GM23338 (cell line): Measurements from ENCODE around the gene GNG12. TPM values are rescaled to one million over a fixed set of nuclear protein-coding genes. Genes with fewer than 3 reads are reported as not detected.

Experiments used
- ATAC-seq: fragments of 200-7000 bp; cut with Tn5 transposase; 3 replicates; pipeline ENCODE4 v1.9.1; 2020
- DNase-seq: peaks from one replicate; pipeline ENCODE4 v3.0.0-alpha.2; 2015; ENCODE audit warnings: low spot score
- H2AFZ ChIP-seq: fragments of 200-600 bp; sonication (generic); 2 replicates; pipeline ENCODE4 v1.8.0; 2016; ENCODE audit warnings: antibody characterized with exemption, mild to moderate bottlenecking, moderate library complexity
- H3F3A ChIP-seq: fragments of 200-600 bp; sonication (generic); replicated peaks from 2 replicates; pipeline ENCODE4 v1.8.0; 2017; ENCODE audit warnings: antibody characterized with exemption, mixed run types, low read depth
- H3K27ac ChIP-seq: fragments of 200-600 bp; sonication (generic); 2 replicates; pipeline ENCODE4 v1.6.1; 2016; ENCODE audit warnings: low read depth
- H3K27me3 ChIP-seq: fragments of 200-600 bp; sonication (generic); 2 replicates; pipeline ENCODE4 v1.8.0; 2016; ENCODE audit warnings: mild to moderate bottlenecking, mixed run types, moderate library complexity; ENCODE audit not compliant: insufficient read depth
- H3K36me3 ChIP-seq: fragments of 200-600 bp; sonication (generic); 2 replicates; pipeline ENCODE4 v1.8.0; 2016; ENCODE audit warnings: mild to moderate bottlenecking; ENCODE audit not compliant: insufficient read depth
- H3K4me1 ChIP-seq: fragments of 200-600 bp; sonication (generic); 2 replicates; pipeline ENCODE4 v1.8.0; 2016; ENCODE audit warnings: mild to moderate bottlenecking, moderate library complexity; ENCODE audit not compliant: insufficient read depth
- H3K4me2 ChIP-seq: fragments of 200-600 bp; sonication (generic); 2 replicates; pipeline ENCODE4 v1.7.1; 2017; ENCODE audit warnings: mixed run types
- H3K4me3 ChIP-seq: fragments of 200-600 bp; sonication (generic); 2 replicates; pipeline ENCODE4 v1.6.1; 2016; ENCODE audit warnings: mixed run types
- H3K79me2 ChIP-seq: fragments of 200-600 bp; sonication (generic); replicated peaks from 2 replicates; pipeline ENCODE4 v1.8.0; 2017; ENCODE audit warnings: mild to moderate bottlenecking; ENCODE audit not compliant: insufficient read depth
- H3K9me2 ChIP-seq: fragments of 200-600 bp; sonication (generic); 2 replicates; pipeline ENCODE4 v1.8.0; 2017; ENCODE audit not compliant: insufficient read depth
- H4K20me1 ChIP-seq: fragments of 200-600 bp; sonication (generic); replicated peaks from 2 replicates; pipeline ENCODE4 v1.8.0; 2017; ENCODE audit warnings: mild to moderate bottlenecking; ENCODE audit not compliant: insufficient read depth
- H3K27ac Mint-ChIP-seq: 2 replicates; pipeline ENCODE4 v1.8.0; 2020; ENCODE audit warnings: inconsistent platforms, mild to moderate bottlenecking, moderate library complexity, mixed read lengths
- H3K27me3 Mint-ChIP-seq: 3 replicates; pipeline ENCODE4 v1.8.0; 2022; ENCODE audit warnings: low read depth, mild to moderate bottlenecking, moderate library complexity, mixed read lengths, inconsistent platforms; ENCODE audit not compliant: insufficient read depth, poor library complexity
- H3K36me3 Mint-ChIP-seq: 3 replicates; pipeline ENCODE4 v1.8.0; 2021; ENCODE audit warnings: low read depth, mild to moderate bottlenecking, inconsistent platforms, moderate library complexity, mixed read lengths
- H3K4me1 Mint-ChIP-seq: 3 replicates; pipeline ENCODE4 v1.8.0; 2020; ENCODE audit warnings: mild to moderate bottlenecking, inconsistent platforms, mixed read lengths
- H3K4me3 Mint-ChIP-seq: 3 replicates; pipeline ENCODE4 v1.8.0; 2021; ENCODE audit warnings: moderate library complexity, mild to moderate bottlenecking, inconsistent platforms, mixed read lengths
- H3K9me3 Mint-ChIP-seq: 3 replicates; pipeline ENCODE4 v1.8.0; 2020; ENCODE audit warnings: moderate library complexity, mild to moderate bottlenecking, inconsistent platforms, mixed read lengths
- CREB1 ChIP-seq: fragments of 250-450 bp; sonication (Bioruptor Pico); IDR thresholded peaks from 2 replicates; pipeline ENCODE4 v1.5.0; 2020; ENCODE audit warnings: low read depth, mild to moderate bottlenecking, moderate library complexity
- CTCF ChIP-seq, 2 experiments: fragments of 200-600 bp in 1 of 2; sonication (generic) in 1 of 2; conservative IDR thresholded peaks; 2 replicates each; pipeline versions ENCODE4 v1.5.1 to v1.6.1; 2016 to 2017; ENCODE audit warnings: antibody characterized with exemption in 2 of 2, low read depth in 2 of 2, mild to moderate bottlenecking in 2 of 2, moderate library complexity in 1 of 2
- EZH2 ChIP-seq: fragments of 200-600 bp; sonication (generic); IDR thresholded peaks from one replicate; pipeline ENCODE4 v1.8.0; 2017; ENCODE audit warnings: antibody characterized with exemption, mild to moderate bottlenecking, low read depth; ENCODE audit not compliant: unreplicated experiment
- EZH2phosphoT487 ChIP-seq: fragments of 200-600 bp; sonication (generic); IDR thresholded peaks from one replicate; pipeline ENCODE4 v1.8.1; 2018; ENCODE audit warnings: antibody characterized with exemption; ENCODE audit not compliant: unreplicated experiment
- JUNB ChIP-seq: IDR thresholded peaks from one replicate; pipeline ENCODE4 v1.6.1; 2016; ENCODE audit warnings: antibody characterized with exemption; ENCODE audit not compliant: unreplicated experiment
- NANOG ChIP-seq: IDR thresholded peaks from 2 replicates; pipeline ENCODE4 v1.6.1; 2016; ENCODE audit warnings: antibody characterized with exemption, borderline replicate concordance
- POLR2AphosphoS5 ChIP-seq: IDR thresholded peaks from 2 replicates; pipeline ENCODE4 v1.6.1; 2016; ENCODE audit warnings: antibody characterized with exemption, low read depth
- REST ChIP-seq: IDR thresholded peaks from one replicate; pipeline ENCODE4 v1.6.1; 2018; ENCODE audit warnings: antibody characterized with exemption; ENCODE audit not compliant: unreplicated experiment
- ZNF114 ChIP-seq: fragments of 250-450 bp; sonication (Bioruptor Pico); IDR thresholded peaks from 2 replicates; pipeline ENCODE4 v1.5.0; 2020; ENCODE audit warnings: mild to moderate bottlenecking, moderate library complexity
- ZNF331 ChIP-seq: fragments of 250-450 bp; sonication (Bioruptor Pico); IDR thresholded peaks from 2 replicates; pipeline ENCODE4 v1.5.0; 2020; ENCODE audit warnings: low read depth, mild to moderate bottlenecking, moderate library complexity
- polyA plus RNA-seq: library from polyadenylated mRNA; unstranded; fragments of >200 nt; fragmentation: Nextera tagmentation; extraction: Ambion mirVana; gene quantifications from 2 replicates; pipeline ENCODE4 v1.2.1, GENCODE V29; 2016
- total RNA-seq: library from RNA; depleted of rRNA; stranded (reverse); fragments of >200 nt; shearing (Covaris generic); gene quantifications from 2 replicates; pipeline ENCODE4 v1.2.3, GENCODE V29; 2014
- TF ChIP-seq, protein P1 (sequence below): IDR thresholded peaks from 2 replicates; pipeline ENCODE4 v1.6.1; 2016; ENCODE audit warnings: antibody characterized with exemption

The GNG12 gene
- total and polyA plus RNA-seq, 2 experiments from 2014 or later = 13.4 to 33.0 TPM

DNA sequence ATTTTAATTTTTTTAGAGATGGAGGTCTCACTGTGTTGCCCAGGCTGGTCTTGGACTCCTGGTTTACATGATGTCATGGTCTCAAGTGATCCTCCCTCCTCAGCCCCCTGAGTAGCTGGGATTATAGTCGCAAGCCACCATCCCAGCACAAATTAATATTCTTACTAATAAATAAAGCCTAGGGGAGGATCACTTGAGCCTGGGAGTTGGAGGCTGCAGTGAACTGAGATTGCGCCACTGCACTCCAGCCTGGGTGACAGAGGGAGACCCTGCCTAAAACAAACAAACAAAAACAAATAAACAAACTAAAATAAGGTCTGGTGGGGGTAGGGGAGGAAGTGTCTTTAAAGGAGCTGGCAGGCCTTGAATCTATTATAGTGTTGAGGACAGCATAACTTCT, 157.0 kb downstream of the GNG12 start (continued):
- no peak for TF ChIP-seq REST
- no peak for TF ChIP-seq CREB1 (CRISPR knock-in tag)
- TF ChIP-seq JUNB = no peak

- peaks cover 8% of the 10 kb centered on the region for H3K4me1 Mint-ChIP-seq
- peaks cover 6% of the 10 kb centered on the region for H3K27me3 Mint-ChIP-seq
- Histone ChIP-seq H3K9me2 (no peaks in the 10 kb centered on the region), H3F3A (no peaks in the 10 kb centered on the region), H3K4me1 (0 out of 2 replicates have a peak, but pooled peaks cover 8% of the 10 kb centered on the region), H3K79me2 (no peaks in the 10 kb centered on the region), H3K36me3 (no peaks in the 10 kb centered on the region), H3K4me3 (no peak overlapping the region), H3K27me3 (no peaks in the 10 kb centered on the region), H4K20me1 (no peaks in the 10 kb centered on the region), H3K4me2 (no peak overlapping the region), H3K27ac (no peak overlapping the region), H2AFZ (no peak overlapping the region)
- DNase-seq = no peak
- H3K27ac Mint-ChIP-seq = no peak overlapping the region
- H3K4me3 Mint-ChIP-seq = no peak overlapping the region
- no peak for ATAC-seq
- H3K9me3 Mint-ChIP-seq = no peaks in the 10 kb centered on the region
- no peaks in the 10 kb centered on the region for H3K36me3 Mint-ChIP-seq
- TF ChIP-seq CREB1 (CRISPR knock-in tag) (no peak), ZNF331 (no peak), ZNF114 (CRISPR knock-in tag) (no peak), CTCF (conservative IDR thresholded peaks at IDR 0.05; ENCODE audit: low read depth in 2 of 2) (no peak), POLR2AphosphoS5 (no peak), EZH2phosphoT487 (no peak), EZH2 (no peak), NANOG (no peak), REST (no peak)
- TF ChIP-seq, protein P1, sequence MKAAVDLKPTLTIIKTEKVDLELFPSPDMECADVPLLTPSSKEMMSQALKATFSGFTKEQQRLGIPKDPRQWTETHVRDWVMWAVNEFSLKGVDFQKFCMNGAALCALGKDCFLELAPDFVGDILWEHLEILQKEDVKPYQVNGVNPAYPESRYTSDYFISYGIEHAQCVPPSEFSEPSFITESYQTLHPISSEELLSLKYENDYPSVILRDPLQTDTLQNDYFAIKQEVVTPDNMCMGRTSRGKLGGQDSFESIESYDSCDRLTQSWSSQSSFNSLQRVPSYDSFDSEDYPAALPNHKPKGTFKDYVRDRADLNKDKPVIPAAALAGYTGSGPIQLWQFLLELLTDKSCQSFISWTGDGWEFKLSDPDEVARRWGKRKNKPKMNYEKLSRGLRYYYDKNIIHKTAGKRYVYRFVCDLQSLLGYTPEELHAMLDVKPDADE = no peak
These were observed 157.5 kb downstream of the GNG12 start for GRCh38 chr1:67675800-67676199.
